Stimulated activated CD8-positive, alpha-beta memory T cell treated with anti-CD3 and anti-CD28 coated beads, Interleukin-4, amount 100 ng/mL, for 1 hour (primary cell): ENCODE data around the gene TRIM27.
"Not testable (repeated sequence)": the region's sequence is repeated elsewhere in the genome, so short reads cannot be mapped to it uniquely, and the experiment has no call there.

ENCODE experiments used
- DNase-seq, 2 donors: peaks; one replicate each; pipeline ENCODE4 v3.0.0-alpha.2; 2020; ENCODE audit warnings: low read depth in 2 of 2, low spot score in 1 of 2

Gene TRIM27

GRCh38 chr6:28923318-28924102, at the start of gene TRIM27:
Gene TRIM27 (minus strand): TSS chr6:28923985. CDS start chr6:28923632, 353 bp downstream.
- peak; percentile 54 to 62 for DNase-seq

GRCh38 chr6:28970056-28970455, 46.3 kb upstream of the TRIM27 start:
- DNase-seq: not testable (repeated sequence)

GRCh38 chr6:28969129-28969528, 45.3 kb upstream of the TRIM27 start:
- no peak for DNase-seq

- DNase-seq: no peak
These were observed 44.7 kb upstream of the TRIM27 start for GRCh38 chr6:28968476-28968875.

GRCh38 chr6:28965706-28966105, 41.9 kb upstream of the TRIM27 start:
- DNase-seq: no peak

GRCh38 chr6:28960846-28961500, 37.2 kb upstream of the TRIM27 start:
- no peak for DNase-seq

- not testable (repeated sequence) for DNase-seq
These were observed 34.9 kb upstream of the TRIM27 start for GRCh38 chr6:28958561-28959243.

GRCh38 chr6:28957795-28958314, 34.1 kb upstream of the TRIM27 start:
- DNase-seq: not testable (repeated sequence)

GRCh38 chr6:28956331-28956730, 32.5 kb upstream of the TRIM27 start:
- no peak for DNase-seq

- no peak for DNase-seq
These were observed 29.9 kb upstream of the TRIM27 start for GRCh38 chr6:28953585-28954258.

GRCh38 chr6:28953039-28953584, 29.3 kb upstream of the TRIM27 start:
- no peak for DNase-seq

GRCh38 chr6:28949656-28950195, 25.9 kb upstream of the TRIM27 start:
- DNase-seq: not testable (repeated sequence)

- DNase-seq: no peak
These were observed 25.1 kb upstream of the TRIM27 start for GRCh38 chr6:28948782-28949486.

GRCh38 chr6:28947831-28948270, 24.1 kb upstream of the TRIM27 start:
- DNase-seq: no peak

- DNase-seq: no peak
These were observed 23.4 kb upstream of the TRIM27 start for GRCh38 chr6:28947067-28947765.

- DNase-seq: no peak
These were observed 21.6 kb upstream of the TRIM27 start for GRCh38 chr6:28945349-28945748.

- peak in 1 of 2 donors; percentile 35 for DNase-seq
These were observed 20.7 kb upstream of the TRIM27 start for GRCh38 chr6:28944412-28944865.

GRCh38 chr6:28943557-28944411, 20.0 kb upstream of the TRIM27 start:
- DNase-seq: peak in 1 of 2 donors; percentile 22
